Suprapubic skin (tissue), 4 donors: ENCODE data around the gene ATG14. TPM values are rescaled to one million over a fixed set of nuclear protein-coding genes. Genes with fewer than 3 reads are reported as not detected.

Experiments used
- DNase-seq, 2 donors: peaks; one replicate each; pipeline ENCODE4 v3.0.0-alpha.2; 2019; ENCODE audit warnings: low spot score in 2 of 2
- H3K27ac ChIP-seq: fragments of 200-600 bp; sonication (generic); one replicate; pipeline ENCODE4 v1.5.1; 2019
- H3K27me3 ChIP-seq: fragments of 200-600 bp; sonication (generic); one replicate; pipeline ENCODE4 v1.5.1; 2019
- H3K36me3 ChIP-seq: fragments of 200-600 bp; sonication (generic); one replicate; pipeline ENCODE4 v1.5.1; 2019
- H3K4me1 ChIP-seq: fragments of 200-600 bp; sonication (generic); one replicate; pipeline ENCODE4 v1.5.1; 2019
- H3K4me3 ChIP-seq: fragments of 200-600 bp; sonication (generic); one replicate; pipeline ENCODE4 v1.5.1; 2019; ENCODE audit warnings: mild to moderate bottlenecking
- H3K9me3 ChIP-seq: fragments of 200-600 bp; sonication (generic); one replicate; pipeline ENCODE4 v1.5.1; 2019
- CTCF ChIP-seq, 2 donors: fragments of 200-600 bp in 1 of 2; fragments of 450-650 bp in 1 of 2; sonication (generic) in 1 of 2; IDR thresholded peaks; one replicate each; pipeline ENCODE4 v1.5.1; 2016 to 2019; ENCODE audit warnings: antibody characterized with exemption in 2 of 2, mild to moderate bottlenecking in 1 of 2, moderate library complexity in 1 of 2
- EP300 ChIP-seq: sonication (generic); formaldehyde crosslinking; IDR thresholded peaks from one replicate; pipeline ENCODE4 v1.6.1; 2017; ENCODE audit warnings: antibody characterized with exemption
- POLR2A ChIP-seq, 2 donors: fragments of 450-650 bp; IDR thresholded peaks; one replicate each; pipeline ENCODE4 v1.6.1; 2017; ENCODE audit warnings: antibody characterized with exemption in 2 of 2, mild to moderate bottlenecking in 2 of 2, moderate library complexity in 2 of 2
- POLR2AphosphoS5 ChIP-seq, 3 donors: sonication (generic); formaldehyde crosslinking; IDR thresholded peaks; one replicate each; pipeline ENCODE4 v1.6.1; 2017; ENCODE audit warnings: antibody characterized with exemption in 3 of 3
- WGBS: methylation state at CpG from one replicate; pipeline ENCODE4 v1.1.5; 2018; 5-methylcytosine and 5-hydroxymethylcytosine counted together
- total RNA-seq, 4 donors: library from RNA; depleted of rRNA; stranded (reverse); fragments of >200 nt; gene quantifications; one replicate each; pipeline ENCODE4 v1.1.0, GENCODE V29; 2016

ATG14 gene
- total RNA-seq, 4 donors from 2014 or later, result 8.5 to 27.6 (median 14.8) TPM

GRCh38 chr14:55451950-55452349 is 40.3 kb upstream of the ATG14 start:
- Histone ChIP-seq H3K36me3 (no peaks in the 10 kb centered on the region), H3K27me3 (no peaks in the 10 kb centered on the region), H3K4me3 (no peak overlapping the region), H3K9me3 (no peaks in the 10 kb centered on the region), H3K27ac (no peak overlapping the region), H3K4me1 (peaks cover 69% of the 10 kb centered on the region)
- no peak for DNase-seq
- TF ChIP-seq POLR2AphosphoS5 (IDR thresholded peaks at IDR 0.05) (no peak), EP300 (no peak), CTCF (IDR thresholded peaks at IDR 0.05) (no peak), POLR2A (IDR thresholded peaks at IDR 0.05) (no peak)
- WGBS, result 69% methylated on average over 2 of the region's 2 CpGs

GRCh38 chr14:55451398-55451797 is 39.8 kb upstream of the ATG14 start:
- H3K36me3 ChIP-seq, result no peaks in the 10 kb centered on the region
- H3K4me3 ChIP-seq, result no peak overlapping the region
- H3K9me3 ChIP-seq, result no peaks in the 10 kb centered on the region
- H3K4me1 ChIP-seq, result peaks cover 69% of the 10 kb centered on the region
- TF ChIP-seq CTCF (IDR thresholded peaks at IDR 0.05), result no peak
- no peak for TF ChIP-seq EP300
- TF ChIP-seq POLR2A (IDR thresholded peaks at IDR 0.05), result no peak
- TF ChIP-seq POLR2AphosphoS5 (IDR thresholded peaks at IDR 0.05), result no peak
- no peak for DNase-seq
- H3K27me3 ChIP-seq, result no peaks in the 10 kb centered on the region
- H3K27ac ChIP-seq, result no peak overlapping the region
- WGBS, result 27% methylated on average over 4 of the region's 4 CpGs

- Histone ChIP-seq H3K27me3 (no peaks in the 10 kb centered on the region), H3K4me1 (peaks cover 69% of the 10 kb centered on the region), H3K4me3 (no peak overlapping the region), H3K27ac (no peak overlapping the region), H3K9me3 (no peaks in the 10 kb centered on the region), H3K36me3 (no peaks in the 10 kb centered on the region)
- no peak for DNase-seq
- TF ChIP-seq POLR2AphosphoS5 (IDR thresholded peaks at IDR 0.05) (no peak), CTCF (IDR thresholded peaks at IDR 0.05) (no peak), POLR2A (IDR thresholded peaks at IDR 0.05) (no peak), EP300 (no peak)
Observed at GRCh38 chr14:55450987-55451386, 39.4 kb upstream of the ATG14 start.

GRCh38 chr14:55450539-55450938 is 38.9 kb upstream of the ATG14 start:
- no peak overlapping the region for H3K27ac ChIP-seq
- H3K9me3 ChIP-seq, result no peaks in the 10 kb centered on the region
- H3K36me3 ChIP-seq, result no peaks in the 10 kb centered on the region
- WGBS, result 44% methylated on average over 3 of the region's 3 CpGs
- TF ChIP-seq POLR2AphosphoS5 (IDR thresholded peaks at IDR 0.05) (no peak), POLR2A (IDR thresholded peaks at IDR 0.05) (no peak), CTCF (IDR thresholded peaks at IDR 0.05) (no peak)
- peaks cover 69% of the 10 kb centered on the region for H3K4me1 ChIP-seq
- no peak overlapping the region for H3K4me3 ChIP-seq
- DNase-seq, result no peak
- H3K27me3 ChIP-seq, result no peaks in the 10 kb centered on the region

- H3K27me3 ChIP-seq, result no peaks in the 10 kb centered on the region
- DNase-seq, result no peak
- no peak overlapping the region for H3K4me3 ChIP-seq
- TF ChIP-seq POLR2A (IDR thresholded peaks at IDR 0.05) (no peak), POLR2AphosphoS5 (IDR thresholded peaks at IDR 0.05) (no peak), EP300 (no peak), CTCF (IDR thresholded peaks at IDR 0.05) (no peak)
- peaks cover 67% of the 10 kb centered on the region for H3K4me1 ChIP-seq
- 19% methylated on average over 2 of the region's 2 CpGs for WGBS
- H3K36me3 ChIP-seq, result no peaks in the 10 kb centered on the region
- peak overlapping the region; percentile 14 for H3K27ac ChIP-seq
- H3K9me3 ChIP-seq, result no peaks in the 10 kb centered on the region
Observed at GRCh38 chr14:55450124-55450523, 38.5 kb upstream of the ATG14 start.
